OCI-LY3 (cell line): ENCODE data around the gene MAML2.

Source experiments
- H2AFZ ChIP-seq: fragments of 200-600, 300-600 bp; shearing (Covaris generic); 2 replicates; pipeline ENCODE4 v1.6.0; 2014; ENCODE audit warnings: antibody characterized with exemption, low read depth, low read length
- H3K27ac ChIP-seq: fragments of 200-600, 300-600 bp; sonication (generic); 2 replicates; pipeline ENCODE4 v1.5.1; 2014; ENCODE audit warnings: mild to moderate bottlenecking, low read length, moderate library complexity, mixed read lengths
- H3K27me3 ChIP-seq: fragments of 200-600, 300-600 bp; sonication (generic); 2 replicates; pipeline ENCODE4 v1.6.1; 2014; ENCODE audit warnings: low read depth, low read length, mixed read lengths
- H3K36me3 ChIP-seq: fragments of 200-600, 300-600 bp; sonication (generic); replicated peaks from 2 replicates; pipeline ENCODE3; 2014; ENCODE audit warnings: low read depth, low read length, mixed read lengths
- H3K4me1 ChIP-seq: fragments of 300-600, 200-600 bp; sonication (generic); 2 replicates; pipeline ENCODE4 v1.6.1; 2014; ENCODE audit warnings: low read length, mixed read lengths
- H3K4me2 ChIP-seq: fragments of 200-600, 300-600 bp; sonication (generic); 2 replicates; pipeline ENCODE4 v1.6.1; 2014; ENCODE audit warnings: low read length, mixed read lengths
- H3K4me3 ChIP-seq: fragments of 300-600, 200-600 bp; sonication (generic); 2 replicates; pipeline ENCODE4 v1.5.1; 2014; ENCODE audit warnings: antibody characterized with exemption, mild to moderate bottlenecking, low read length, moderate library complexity
- H3K79me2 ChIP-seq: fragments of 300-600, 200-600 bp; shearing (Covaris generic); 2 replicates; pipeline ENCODE4 v1.6.1; 2014; ENCODE audit warnings: mild to moderate bottlenecking, low read length, mixed read lengths
- H3K9ac ChIP-seq: fragments of 300-600, 200-600 bp; shearing (Covaris generic); 2 replicates; pipeline ENCODE4 v1.6.0; 2014; ENCODE audit warnings: mild to moderate bottlenecking, low read length, moderate library complexity
- H3K9me3 ChIP-seq: fragments of 200-600, 300-600 bp; shearing (Covaris generic); 2 replicates; pipeline ENCODE4 v1.6.1; 2014; ENCODE audit warnings: low read length, mixed read lengths; ENCODE audit not compliant: insufficient read depth
- H4K20me1 ChIP-seq: fragments of 200-600, 300-600 bp; sonication (generic); 2 replicates; pipeline ENCODE4 v1.6.1; 2016; ENCODE audit warnings: low read length, mixed read lengths; ENCODE audit not compliant: insufficient read depth
- EZH2phosphoT487 ChIP-seq: fragments of 200-600 bp; shearing (Covaris generic); IDR thresholded peaks from 2 replicates; pipeline ENCODE4 v1.6.1; 2018; ENCODE audit warnings: antibody characterized with exemption, mixed run types, low read depth
- TF ChIP-seq, protein P1 (sequence below): fragments of 200-600, 300-600 bp; sonication (generic); IDR thresholded peaks from 2 replicates; pipeline ENCODE4 v1.5.1; 2014; ENCODE audit warnings: antibody characterized with exemption, low read length, low read depth

Gene MAML2

DNA sequence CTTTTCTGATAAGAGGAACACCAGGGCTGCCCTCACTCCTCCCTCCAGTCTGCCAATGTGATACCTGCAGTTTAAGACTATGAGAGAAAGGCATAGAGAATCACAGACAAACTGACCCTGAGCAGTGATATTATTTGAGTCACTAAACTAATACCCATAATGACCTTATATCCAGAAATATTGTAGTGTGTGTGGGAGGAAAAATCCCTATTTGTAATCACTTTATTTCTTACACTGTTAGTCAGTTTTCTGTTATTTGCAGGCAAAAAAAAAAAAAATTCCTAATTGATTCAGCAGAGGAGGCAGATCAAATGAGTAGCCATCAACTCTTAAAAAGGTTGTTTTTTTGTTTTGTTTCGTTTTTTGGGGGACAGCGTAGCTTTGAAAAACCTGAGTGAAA, 82.5 kb downstream of the MAML2 start:
- no peaks in the 10 kb centered on the region for H4K20me1 ChIP-seq
- H3K36me3 ChIP-seq = no peaks in the 10 kb centered on the region
- H2AFZ ChIP-seq = no peak overlapping the region
- H3K9ac ChIP-seq = no peak overlapping the region
- peaks cover 54% of the 10 kb centered on the region for H3K4me1 ChIP-seq
- peaks cover 23% of the 10 kb centered on the region; the same call in 1 of the 2 replicates for H3K79me2 ChIP-seq
- no peak overlapping the region for H3K4me3 ChIP-seq
- no peak overlapping the region for H3K4me2 ChIP-seq
- no peak for TF ChIP-seq EZH2phosphoT487
- TF ChIP-seq, protein P1, sequence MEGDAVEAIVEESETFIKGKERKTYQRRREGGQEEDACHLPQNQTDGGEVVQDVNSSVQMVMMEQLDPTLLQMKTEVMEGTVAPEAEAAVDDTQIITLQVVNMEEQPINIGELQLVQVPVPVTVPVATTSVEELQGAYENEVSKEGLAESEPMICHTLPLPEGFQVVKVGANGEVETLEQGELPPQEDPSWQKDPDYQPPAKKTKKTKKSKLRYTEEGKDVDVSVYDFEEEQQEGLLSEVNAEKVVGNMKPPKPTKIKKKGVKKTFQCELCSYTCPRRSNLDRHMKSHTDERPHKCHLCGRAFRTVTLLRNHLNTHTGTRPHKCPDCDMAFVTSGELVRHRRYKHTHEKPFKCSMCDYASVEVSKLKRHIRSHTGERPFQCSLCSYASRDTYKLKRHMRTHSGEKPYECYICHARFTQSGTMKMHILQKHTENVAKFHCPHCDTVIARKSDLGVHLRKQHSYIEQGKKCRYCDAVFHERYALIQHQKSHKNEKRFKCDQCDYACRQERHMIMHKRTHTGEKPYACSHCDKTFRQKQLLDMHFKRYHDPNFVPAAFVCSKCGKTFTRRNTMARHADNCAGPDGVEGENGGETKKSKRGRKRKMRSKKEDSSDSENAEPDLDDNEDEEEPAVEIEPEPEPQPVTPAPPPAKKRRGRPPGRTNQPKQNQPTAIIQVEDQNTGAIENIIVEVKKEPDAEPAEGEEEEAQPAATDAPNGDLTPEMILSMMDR = no peak
- no peaks in the 10 kb centered on the region for H3K9me3 ChIP-seq
- no peaks in the 10 kb centered on the region for H3K27me3 ChIP-seq
- no peak overlapping the region for H3K27ac ChIP-seq

DNA sequence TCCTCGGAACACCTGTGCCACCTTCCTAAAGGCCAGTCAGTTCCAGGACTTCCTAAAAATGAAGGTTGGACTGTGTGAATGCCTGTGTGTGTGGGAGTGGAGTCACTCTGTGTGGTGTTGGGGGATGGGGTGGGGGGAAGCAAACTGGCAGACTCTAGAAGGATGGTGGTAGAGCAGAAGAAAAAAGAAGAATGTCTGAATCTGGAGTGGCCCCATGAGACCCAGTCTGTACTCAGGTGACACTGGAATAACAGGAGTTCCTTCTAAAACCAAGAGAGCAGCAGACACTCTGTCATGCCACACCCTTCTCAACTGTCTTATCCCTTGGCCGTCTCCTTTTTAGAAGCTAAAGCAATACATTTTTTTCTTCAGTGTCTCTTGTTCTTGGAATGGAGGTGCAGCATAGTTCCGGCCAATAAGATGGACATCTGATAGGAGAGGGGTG, 82.9 kb downstream of the MAML2 start:
- peaks cover 28% of the 10 kb centered on the region; the same call in 1 of the 2 replicates for H3K79me2 ChIP-seq
- no peak for TF ChIP-seq EZH2phosphoT487
- TF ChIP-seq, protein P1 = no peak
- H3K9ac ChIP-seq = no peak overlapping the region
- no peaks in the 10 kb centered on the region for H3K36me3 ChIP-seq
- no peaks in the 10 kb centered on the region for H3K27me3 ChIP-seq
- no peak overlapping the region for H3K27ac ChIP-seq
- no peak overlapping the region for H3K4me2 ChIP-seq
- no peak overlapping the region for H3K4me3 ChIP-seq
- H2AFZ ChIP-seq = no peak overlapping the region
- H3K4me1 ChIP-seq = peaks cover 58% of the 10 kb centered on the region
- H3K9me3 ChIP-seq = no peaks in the 10 kb centered on the region
- no peaks in the 10 kb centered on the region for H4K20me1 ChIP-seq

DNA sequence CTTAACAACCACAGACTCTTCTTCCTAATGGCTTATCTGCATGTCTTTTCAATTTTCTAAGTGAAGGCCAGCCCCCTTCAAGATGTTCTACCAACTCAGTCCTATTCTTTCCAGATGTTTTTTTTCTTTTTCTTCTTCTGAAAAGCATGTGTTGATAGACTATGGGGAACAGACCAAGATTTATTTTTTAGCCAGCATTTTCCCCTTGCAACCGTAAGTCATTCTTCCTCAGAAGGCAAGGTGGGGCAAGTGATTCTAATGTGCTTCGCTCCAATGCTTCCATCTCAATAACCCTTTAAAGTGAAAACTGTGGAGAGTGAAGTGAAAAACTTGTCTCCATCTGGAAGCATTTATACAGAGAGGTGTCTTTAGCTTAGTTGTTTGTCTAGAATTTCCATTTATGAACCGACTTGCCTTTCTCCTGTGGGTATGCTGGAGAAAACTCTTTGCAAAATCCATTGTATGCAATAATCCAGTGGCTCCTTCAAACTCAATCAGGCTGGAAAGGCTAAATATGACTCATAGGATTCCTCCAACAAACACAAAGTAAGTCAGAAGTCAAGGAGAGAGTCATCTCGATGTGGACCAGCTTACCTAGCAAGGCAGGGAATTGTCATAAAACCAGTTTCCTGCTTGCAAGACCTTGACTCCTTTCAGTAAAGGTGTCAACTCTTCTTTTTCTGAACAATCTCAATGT, 83.7 kb downstream of the MAML2 start:
- no peaks in the 10 kb centered on the region for H3K27me3 ChIP-seq
- peak overlapping the region; percentile 79 for H3K4me2 ChIP-seq
- H3K4me1 ChIP-seq = peaks cover 66% of the 10 kb centered on the region

More for the DNA sequence above, 83.7 kb downstream of the MAML2 start:
- no peaks in the 10 kb centered on the region for H3K9me3 ChIP-seq
- peak overlapping the region; percentile 26; the same call in 1 of the 2 replicates for H3K9ac ChIP-seq
- H4K20me1 ChIP-seq = no peaks in the 10 kb centered on the region
- H3K4me3 ChIP-seq = no peak overlapping the region
- no peak overlapping the region for H2AFZ ChIP-seq
- TF ChIP-seq EZH2phosphoT487 = no peak
- TF ChIP-seq, protein P1 = no peak
- peaks cover 31% of the 10 kb centered on the region; the same call in 1 of the 2 replicates for H3K79me2 ChIP-seq
- H3K27ac ChIP-seq = peak overlapping the region; percentile 78
- H3K36me3 ChIP-seq = no peaks in the 10 kb centered on the region
